ENCODE results near the gene SCN2A.

Gene SCN2A

GRCh38 chr2:165425556-165425955, 186.3 kb downstream of the SCN2A start:
- DNase-seq = no peak

DNA sequence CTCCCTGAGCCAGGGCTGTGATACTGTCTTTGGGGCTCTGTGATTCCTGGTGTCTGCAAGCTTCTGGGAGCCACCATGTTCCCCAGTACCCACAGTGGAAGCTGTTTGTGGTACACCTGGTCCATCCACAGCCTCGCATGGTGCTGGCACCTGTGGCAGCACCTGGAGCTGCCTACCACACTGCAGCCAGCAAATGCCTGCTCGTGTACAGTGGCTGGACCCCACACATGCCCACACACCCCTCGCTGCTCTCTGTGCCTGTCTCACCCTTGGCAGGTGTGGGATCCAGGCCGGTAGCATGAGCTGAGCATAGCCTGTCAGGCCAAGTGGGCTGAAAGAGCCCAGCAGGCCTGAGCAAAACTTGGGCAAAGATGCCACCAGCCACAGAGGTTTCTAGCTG, 188.5 kb downstream of the SCN2A start:
- no peak for DNase-seq

- no peak for DNase-seq
Measured at GRCh38 chr2:165428926-165429325, 189.7 kb downstream of the SCN2A start.

DNA sequence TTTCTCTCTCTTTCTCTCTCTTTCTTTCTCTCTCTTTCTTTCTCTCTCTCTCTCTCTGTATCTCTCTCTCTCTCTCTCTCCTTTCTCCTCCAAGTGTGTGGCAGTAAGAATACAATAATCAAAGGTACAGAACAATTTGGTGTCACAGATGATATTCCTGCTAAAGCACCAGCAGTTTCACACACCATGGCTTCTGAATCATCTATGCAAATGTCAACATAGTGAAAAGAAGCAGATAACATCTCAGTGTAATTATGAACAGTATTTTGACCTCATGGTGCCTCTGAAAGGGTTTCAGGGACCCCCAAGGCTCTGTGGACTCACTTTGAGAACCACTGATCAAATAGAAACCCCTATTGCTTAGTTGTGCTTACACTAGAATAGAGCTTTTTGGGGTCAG, 191.8 kb downstream of the SCN2A start:
- no peak for DNase-seq

GRCh38 chr2:165432234-165432966, 193.2 kb downstream of the SCN2A start:
- DNase-seq = no peak

DNA sequence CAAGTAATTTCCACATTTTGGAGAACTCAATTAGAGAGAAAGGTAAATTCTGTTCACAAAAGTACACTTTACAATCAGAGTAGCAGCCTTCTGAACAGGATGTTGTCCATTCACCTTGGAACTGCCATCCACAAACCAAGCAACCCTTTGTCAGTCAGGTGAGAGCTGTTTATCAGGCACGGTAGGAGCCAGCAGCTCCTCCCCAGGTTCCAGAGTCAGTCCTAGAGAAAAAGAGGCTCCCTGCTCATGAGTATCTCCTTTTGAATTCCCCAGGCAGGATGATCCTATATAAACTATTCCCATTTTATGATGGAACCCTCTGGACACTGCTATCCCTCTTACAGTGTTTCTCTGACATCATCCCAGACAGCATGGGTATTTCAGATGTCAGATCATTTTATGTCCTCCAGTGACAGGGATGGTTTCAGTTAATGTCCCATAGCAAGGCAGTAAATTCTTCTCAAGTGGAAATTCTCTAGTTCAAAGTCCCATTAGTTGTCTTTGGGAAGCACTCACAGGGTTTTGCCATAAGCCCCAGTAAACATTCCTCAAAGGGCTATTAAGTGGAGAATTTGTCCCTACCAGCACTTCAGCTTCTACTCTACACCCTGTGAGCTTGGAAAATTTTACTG, 195.8 kb downstream of the SCN2A start:
- DNase-seq = no peak

- no peak for DNase-seq
Measured at GRCh38 chr2:165435611-165436010, 196.4 kb downstream of the SCN2A start.

DNA sequence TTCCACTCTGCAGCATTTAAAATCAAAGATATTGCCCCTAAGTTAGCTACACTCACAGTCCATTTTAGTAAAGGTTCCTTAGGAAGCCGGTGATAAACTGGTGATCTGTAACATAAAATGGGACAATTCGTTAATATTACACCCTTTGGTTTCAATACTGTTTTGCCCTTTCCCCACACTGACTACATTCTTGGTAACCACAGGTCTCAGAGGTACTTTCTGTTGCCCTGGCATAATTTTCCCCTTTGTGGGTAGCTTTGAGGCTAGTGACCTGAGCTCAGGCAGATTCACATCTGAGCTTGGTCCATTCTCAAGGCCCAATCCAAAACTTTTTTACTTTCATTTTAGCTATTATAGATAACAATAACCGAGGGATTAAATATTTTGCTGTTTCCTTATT, 197.3 kb downstream of the SCN2A start:
- DNase-seq = no peak

- no peak for DNase-seq
Measured at GRCh38 chr2:165440367-165440766, 201.2 kb downstream of the SCN2A start.

All from OCI-M1 (cell line).